Hepatocyte (in vitro differentiated cells): ENCODE measurements around the gene AMIGO3.
"Not testable (repeated sequence)": the region's sequence is repeated elsewhere in the genome, so short reads cannot be mapped to it uniquely, and the experiment has no call there.

ENCODE experiments used
- EZH2 ChIP-seq: fragments of 200-600 bp; sonication (generic); IDR thresholded peaks from 2 replicates; pipeline ENCODE4 v1.6.1; 2016; ENCODE audit warnings: antibody characterized with exemption, mild to moderate bottlenecking, borderline replicate concordance
- EZH2phosphoT487 ChIP-seq: fragments of 200-600 bp; sonication (generic); IDR thresholded peaks from one replicate; pipeline ENCODE4 v1.6.1; 2018; ENCODE audit warnings: antibody characterized with exemption, mild to moderate bottlenecking, low read depth, moderate library complexity; ENCODE audit not compliant: unreplicated experiment, severe bottlenecking
- TF ChIP-seq, protein P1 (sequence below): fragments of 200-600 bp; sonication (generic); IDR thresholded peaks from 2 replicates; pipeline ENCODE4 v1.5.1; 2016; ENCODE audit warnings: antibody characterized with exemption, mild to moderate bottlenecking; ENCODE audit not compliant: poor library complexity

DNA sequence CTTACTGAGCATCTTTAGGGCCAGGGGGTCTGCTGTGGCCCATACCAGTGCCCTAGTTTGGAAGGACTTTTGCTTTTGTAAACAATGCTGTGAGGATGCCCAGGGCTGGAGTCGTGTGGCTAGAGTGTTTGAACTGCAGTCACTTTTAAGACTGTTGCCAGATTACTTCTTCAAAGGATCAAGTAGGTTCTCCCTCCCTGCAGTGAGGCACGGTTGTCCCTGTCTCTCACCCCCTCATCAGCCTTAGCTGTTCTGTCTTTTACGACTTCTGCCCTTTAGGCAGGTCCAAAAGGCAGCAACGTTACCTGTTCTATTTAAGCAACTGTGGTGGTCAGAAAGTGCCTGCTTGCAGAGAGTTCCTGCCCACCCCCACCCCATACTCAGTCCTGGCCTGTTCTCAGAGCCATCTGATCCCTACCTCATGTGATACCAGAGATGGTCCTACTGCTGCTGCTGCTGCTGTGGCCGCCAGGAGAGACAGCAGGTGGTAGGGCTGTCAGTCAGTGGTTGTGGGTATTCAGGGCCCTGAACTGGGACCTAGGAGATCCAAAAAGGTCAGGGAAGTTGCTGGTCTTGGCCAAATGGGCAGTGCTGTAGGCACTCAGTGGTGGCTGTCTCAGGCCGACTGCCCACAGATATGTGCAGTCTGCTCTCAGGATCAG is 24.9 kb downstream of the AMIGO3 start:
- TF ChIP-seq, protein P1, sequence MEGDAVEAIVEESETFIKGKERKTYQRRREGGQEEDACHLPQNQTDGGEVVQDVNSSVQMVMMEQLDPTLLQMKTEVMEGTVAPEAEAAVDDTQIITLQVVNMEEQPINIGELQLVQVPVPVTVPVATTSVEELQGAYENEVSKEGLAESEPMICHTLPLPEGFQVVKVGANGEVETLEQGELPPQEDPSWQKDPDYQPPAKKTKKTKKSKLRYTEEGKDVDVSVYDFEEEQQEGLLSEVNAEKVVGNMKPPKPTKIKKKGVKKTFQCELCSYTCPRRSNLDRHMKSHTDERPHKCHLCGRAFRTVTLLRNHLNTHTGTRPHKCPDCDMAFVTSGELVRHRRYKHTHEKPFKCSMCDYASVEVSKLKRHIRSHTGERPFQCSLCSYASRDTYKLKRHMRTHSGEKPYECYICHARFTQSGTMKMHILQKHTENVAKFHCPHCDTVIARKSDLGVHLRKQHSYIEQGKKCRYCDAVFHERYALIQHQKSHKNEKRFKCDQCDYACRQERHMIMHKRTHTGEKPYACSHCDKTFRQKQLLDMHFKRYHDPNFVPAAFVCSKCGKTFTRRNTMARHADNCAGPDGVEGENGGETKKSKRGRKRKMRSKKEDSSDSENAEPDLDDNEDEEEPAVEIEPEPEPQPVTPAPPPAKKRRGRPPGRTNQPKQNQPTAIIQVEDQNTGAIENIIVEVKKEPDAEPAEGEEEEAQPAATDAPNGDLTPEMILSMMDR, result not testable (repeated sequence)
- not testable (repeated sequence) for TF ChIP-seq EZH2, EZH2phosphoT487
